IgD-negative memory B cell (primary cell): ENCODE data around the gene KLF13. TPM values are rescaled to one million over a fixed set of nuclear protein-coding genes. Genes with fewer than 3 reads are reported as not detected.

Experiments
- H3K27ac Mint-ChIP-seq, 3 donors: one replicate each; pipeline ENCODE4 v1.8.0; 2020 to 2022; ENCODE audit warnings: mild to moderate bottlenecking in 3 of 3, mixed read lengths in 3 of 3, moderate library complexity in 1 of 3
- H3K27me3 Mint-ChIP-seq: one replicate; pipeline ENCODE4 v1.8.0; 2021; ENCODE audit warnings: mixed read lengths
- H3K36me3 Mint-ChIP-seq: one replicate; pipeline ENCODE4 v1.8.0; 2020; ENCODE audit warnings: mild to moderate bottlenecking, mixed read lengths
- H3K4me1 Mint-ChIP-seq, 3 donors: one replicate each; pipeline ENCODE4 v1.8.0; 2020 to 2022; ENCODE audit warnings: mixed read lengths in 3 of 3, mild to moderate bottlenecking in 1 of 3
- H3K4me3 Mint-ChIP-seq, 4 donors: one replicate each; pipeline ENCODE4 v1.8.0; 2020 to 2022; ENCODE audit warnings: mild to moderate bottlenecking in 4 of 4, mixed read lengths in 4 of 4, moderate library complexity in 3 of 4
- H3K9me3 Mint-ChIP-seq, 3 donors: one replicate each; pipeline ENCODE4 v1.8.0; 2020 to 2021; ENCODE audit warnings: mixed read lengths in 3 of 3, mild to moderate bottlenecking in 1 of 3
- polyA plus RNA-seq: library from polyadenylated mRNA; unstranded; fragments of 300-500 nt; fragmentation: Illumina TruSeq; gene quantifications from one replicate; pipeline ENCODE4 v1.2.3, GENCODE V29; 2021

The KLF13 gene
- polyA plus RNA-seq, 1 donor from 2014 or later, result 81.4 TPM

- Mint-ChIP-seq H3K36me3 (no peaks in the 10 kb centered on the region), H3K4me3 (no peak overlapping the region), H3K9me3 (no peaks in the 10 kb centered on the region), H3K27me3 (no peaks in the 10 kb centered on the region), H3K4me1 (peaks cover 22 to 51% (median 46%) of the 10 kb centered on the region in 3 donors), H3K27ac (peak overlapping the region in 1 of 3 donors; percentile 67)
These were observed 46.6 kb downstream of the KLF13 start for GRCh38 chr15:31373096-31373865.

DNA sequence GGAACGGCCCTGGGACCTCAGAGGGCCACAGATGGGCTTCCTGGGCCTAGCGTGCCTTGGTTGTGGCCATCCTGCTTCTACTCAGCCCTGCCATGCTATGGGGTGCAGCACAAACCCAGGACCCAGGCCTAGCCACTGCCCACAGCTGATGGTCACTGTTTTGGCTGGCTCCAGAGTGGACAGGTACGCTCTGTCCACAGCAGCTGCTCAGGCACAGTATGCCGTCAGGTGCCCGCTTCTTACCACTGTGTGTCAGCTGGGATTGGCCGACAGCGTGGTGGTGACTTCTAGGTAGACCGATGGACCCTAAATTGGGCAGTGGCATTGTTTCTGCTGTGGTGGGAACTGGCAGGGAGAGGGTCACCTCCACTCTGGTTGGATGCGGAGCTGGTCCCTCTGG is 47.3 kb downstream of the KLF13 start:
- peaks cover 24 to 47% (median 46%) of the 10 kb centered on the region in 3 donors for H3K4me1 Mint-ChIP-seq
- H3K9me3 Mint-ChIP-seq, result no peaks in the 10 kb centered on the region
- H3K36me3 Mint-ChIP-seq, result peaks cover 2% of the 10 kb centered on the region
- no peaks in the 10 kb centered on the region for H3K27me3 Mint-ChIP-seq
- H3K27ac Mint-ChIP-seq, result peak overlapping the region in 1 of 3 donors; percentile 81
- H3K4me3 Mint-ChIP-seq, result no peak overlapping the region

GRCh38 chr15:31374489-31374888 is 47.9 kb downstream of the KLF13 start:
- Mint-ChIP-seq H3K9me3 (no peaks in the 10 kb centered on the region), H3K4me1 (peaks cover 22 to 44% (median 42%) of the 10 kb centered on the region in 3 donors), H3K36me3 (peaks cover 3% of the 10 kb centered on the region), H3K27ac (peak overlapping the region in 2 of 3 donors; percentile 39 to 81), H3K4me3 (no peak overlapping the region), H3K27me3 (no peaks in the 10 kb centered on the region)

DNA sequence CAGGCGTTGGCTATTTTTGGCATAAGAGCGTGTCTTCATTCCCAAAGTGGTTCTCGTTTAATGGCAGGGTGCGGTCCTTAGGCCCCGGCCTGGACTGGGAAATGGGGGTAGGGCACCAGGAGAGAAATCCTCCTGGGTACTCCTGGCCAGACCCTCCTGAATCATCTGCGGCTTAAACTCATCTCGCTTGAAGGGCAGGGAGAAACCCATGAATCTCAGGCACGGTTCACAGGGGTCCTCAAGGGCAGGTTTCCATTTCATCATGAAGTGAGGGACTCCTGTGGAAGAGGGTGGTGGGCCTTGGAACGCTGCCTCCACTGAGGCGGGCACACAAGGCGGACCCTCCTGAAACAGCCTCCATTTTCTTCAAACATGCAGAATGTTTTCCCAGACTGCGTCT is 48.4 kb downstream of the KLF13 start:
- Mint-ChIP-seq H3K27me3 (no peaks in the 10 kb centered on the region), H3K4me3 (no peak overlapping the region), H3K36me3 (peaks cover 7% of the 10 kb centered on the region), H3K9me3 (no peaks in the 10 kb centered on the region), H3K27ac (peak overlapping the region in 2 of 3 donors; percentile 39 to 81), H3K4me1 (peaks cover 17 to 40% (median 37%) of the 10 kb centered on the region in 3 donors)

DNA sequence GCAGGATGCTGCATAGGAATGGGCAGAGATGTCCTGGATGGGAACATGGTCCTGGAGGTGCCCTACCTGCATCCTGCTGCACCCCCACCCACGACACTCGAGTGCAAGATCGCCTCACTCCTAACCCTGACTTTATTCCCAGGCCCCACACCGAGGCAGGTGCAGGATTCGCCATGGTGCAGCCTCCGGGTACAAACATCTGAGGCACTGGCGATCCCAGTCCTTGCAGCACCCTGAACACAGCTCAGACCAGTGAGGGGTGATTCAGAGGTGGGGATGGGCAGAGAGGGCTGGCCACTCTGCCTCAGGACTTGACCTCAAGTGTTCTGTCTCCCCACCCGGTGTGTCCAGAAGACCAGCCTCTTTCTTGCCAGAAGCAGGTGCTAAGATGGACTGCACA is 49.1 kb downstream of the KLF13 start:
- Mint-ChIP-seq H3K9me3 (no peaks in the 10 kb centered on the region), H3K27ac (peak overlapping the region in 2 of 3 donors; percentile 39 to 53), H3K27me3 (no peaks in the 10 kb centered on the region), H3K4me1 (peaks cover 15 to 37% (median 30%) of the 10 kb centered on the region in 3 donors), H3K4me3 (peak overlapping the region in 2 of 4 donors; percentile 37 to 70), H3K36me3 (peaks cover 12% of the 10 kb centered on the region)

GRCh38 chr15:31376511-31376910 is 49.9 kb downstream of the KLF13 start:
- no peaks in the 10 kb centered on the region for H3K27me3 Mint-ChIP-seq
- H3K4me1 Mint-ChIP-seq, result peaks cover 12 to 34% (median 27%) of the 10 kb centered on the region in 3 donors
- peak overlapping the region in 1 of 3 donors; percentile 66 for H3K27ac Mint-ChIP-seq
- peaks cover 16% of the 10 kb centered on the region for H3K36me3 Mint-ChIP-seq
- H3K9me3 Mint-ChIP-seq, result no peaks in the 10 kb centered on the region
- H3K4me3 Mint-ChIP-seq, result peak overlapping the region in 2 of 4 donors; percentile 22 to 37

DNA sequence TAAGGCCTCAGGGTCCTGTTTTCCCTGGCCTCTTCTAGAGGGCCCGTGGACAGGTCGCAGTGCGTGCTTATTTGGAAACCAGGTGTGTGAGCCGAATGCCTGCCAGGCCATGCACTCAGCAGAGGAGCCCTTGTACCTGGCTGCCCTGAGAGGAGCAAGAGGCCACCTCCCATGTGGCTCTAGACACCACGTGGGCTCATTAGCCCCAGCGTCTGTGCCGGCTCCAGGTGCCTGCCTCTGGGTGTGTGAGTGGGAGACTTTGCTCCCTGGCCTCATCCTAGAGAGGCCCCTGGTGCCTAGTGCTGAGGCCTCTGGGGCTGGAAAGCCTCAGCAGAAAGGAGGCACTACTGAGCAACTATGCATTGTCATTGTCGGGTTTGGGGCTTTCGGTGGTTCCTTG is 50.4 kb downstream of the KLF13 start:
- Mint-ChIP-seq H3K27me3 (no peaks in the 10 kb centered on the region), H3K27ac (no peak overlapping the region), H3K9me3 (no peaks in the 10 kb centered on the region), H3K4me1 (peaks cover 12 to 34% (median 27%) of the 10 kb centered on the region in 3 donors), H3K36me3 (peaks cover 16% of the 10 kb centered on the region), H3K4me3 (no peak overlapping the region)

- Mint-ChIP-seq H3K27ac (peak overlapping the region; percentile 39 to 90 (median 57)), H3K27me3 (no peaks in the 10 kb centered on the region), H3K4me1 (peaks cover 12 to 29% (median 24%) of the 10 kb centered on the region in 3 donors), H3K4me3 (peak overlapping the region in 1 of 4 donors; percentile 82), H3K36me3 (peaks cover 16% of the 10 kb centered on the region), H3K9me3 (no peaks in the 10 kb centered on the region)
These were observed 51.8 kb downstream of the KLF13 start for GRCh38 chr15:31378363-31378903.

- peak overlapping the region in 2 of 3 donors; percentile 57 to 90 for H3K27ac Mint-ChIP-seq
- H3K36me3 Mint-ChIP-seq, result peaks cover 16% of the 10 kb centered on the region
- peaks cover 12 to 29% (median 22%) of the 10 kb centered on the region in 3 donors for H3K4me1 Mint-ChIP-seq
- H3K9me3 Mint-ChIP-seq, result no peaks in the 10 kb centered on the region
- H3K4me3 Mint-ChIP-seq, result peak overlapping the region in 1 of 4 donors; percentile 67
- no peaks in the 10 kb centered on the region for H3K27me3 Mint-ChIP-seq
These were observed 52.4 kb downstream of the KLF13 start for GRCh38 chr15:31379042-31379441.

GRCh38 chr15:31379577-31379976 is 52.9 kb downstream of the KLF13 start:
- Mint-ChIP-seq H3K9me3 (no peaks in the 10 kb centered on the region), H3K4me3 (peak overlapping the region in 2 of 4 donors; percentile 17 to 55), H3K27me3 (no peaks in the 10 kb centered on the region), H3K36me3 (peaks cover 16% of the 10 kb centered on the region), H3K27ac (peak overlapping the region in 2 of 3 donors; percentile 39 to 67), H3K4me1 (peaks cover 12 to 29% (median 22%) of the 10 kb centered on the region in 3 donors)

- H3K27me3 Mint-ChIP-seq, result no peaks in the 10 kb centered on the region
- peak overlapping the region in 1 of 3 donors; percentile 53 for H3K27ac Mint-ChIP-seq
- H3K9me3 Mint-ChIP-seq, result no peaks in the 10 kb centered on the region
- H3K4me3 Mint-ChIP-seq, result no peak overlapping the region
- peaks cover 7 to 18% (median 10%) of the 10 kb centered on the region in 3 donors for H3K4me1 Mint-ChIP-seq
- H3K36me3 Mint-ChIP-seq, result peaks cover 16% of the 10 kb centered on the region
These were observed 55.4 kb downstream of the KLF13 start for GRCh38 chr15:31381801-31382712.

DNA sequence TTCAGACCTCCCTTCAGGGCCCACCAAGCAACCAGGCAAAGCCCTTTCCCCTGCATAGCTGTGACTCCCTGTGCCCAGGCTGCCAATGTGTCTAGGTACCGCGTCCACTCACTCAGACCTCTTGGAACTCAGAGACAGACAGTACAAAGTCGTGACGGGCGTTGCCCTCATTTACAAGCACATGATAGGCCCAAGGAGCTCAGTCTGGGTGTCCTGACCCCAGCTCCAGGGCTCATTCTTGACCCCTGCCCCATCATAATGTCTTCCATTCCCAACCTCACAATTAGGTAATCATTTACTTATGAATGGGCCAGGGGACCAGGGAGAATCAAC is 56.0 kb downstream of the KLF13 start:
- Mint-ChIP-seq H3K27me3 (no peaks in the 10 kb centered on the region), H3K4me3 (peak overlapping the region in 1 of 4 donors; percentile 43), H3K36me3 (peaks cover 16% of the 10 kb centered on the region), H3K9me3 (no peaks in the 10 kb centered on the region), H3K4me1 (peaks cover 7 to 18% (median 8%) of the 10 kb centered on the region in 3 donors), H3K27ac (no peak overlapping the region)

DNA sequence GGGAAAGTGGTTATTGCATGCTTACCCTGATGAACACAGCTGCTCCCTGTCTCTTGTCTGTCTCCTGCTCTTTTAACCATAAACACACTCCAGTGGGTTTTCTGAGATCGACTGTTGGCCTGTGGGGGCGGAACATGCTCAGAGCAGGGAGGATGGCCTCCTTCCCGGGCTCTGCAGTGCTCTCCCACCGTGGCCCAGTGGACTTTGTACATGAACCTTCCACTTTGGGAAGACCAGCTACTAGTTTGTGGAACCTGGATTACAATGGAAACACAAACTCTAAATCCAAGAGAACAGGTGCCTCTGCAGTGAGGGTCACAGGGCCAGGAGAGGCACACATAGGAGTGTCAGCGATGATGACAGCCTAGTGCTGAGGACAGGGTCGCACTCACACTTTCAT is 56.5 kb downstream of the KLF13 start:
- peaks cover 6 to 21% (median 7%) of the 10 kb centered on the region in 3 donors for H3K4me1 Mint-ChIP-seq
- H3K27ac Mint-ChIP-seq, result peak overlapping the region in 1 of 3 donors; percentile 53
- no peaks in the 10 kb centered on the region for H3K27me3 Mint-ChIP-seq
- peaks cover 16% of the 10 kb centered on the region for H3K36me3 Mint-ChIP-seq
- H3K4me3 Mint-ChIP-seq, result no peak overlapping the region
- no peaks in the 10 kb centered on the region for H3K9me3 Mint-ChIP-seq

DNA sequence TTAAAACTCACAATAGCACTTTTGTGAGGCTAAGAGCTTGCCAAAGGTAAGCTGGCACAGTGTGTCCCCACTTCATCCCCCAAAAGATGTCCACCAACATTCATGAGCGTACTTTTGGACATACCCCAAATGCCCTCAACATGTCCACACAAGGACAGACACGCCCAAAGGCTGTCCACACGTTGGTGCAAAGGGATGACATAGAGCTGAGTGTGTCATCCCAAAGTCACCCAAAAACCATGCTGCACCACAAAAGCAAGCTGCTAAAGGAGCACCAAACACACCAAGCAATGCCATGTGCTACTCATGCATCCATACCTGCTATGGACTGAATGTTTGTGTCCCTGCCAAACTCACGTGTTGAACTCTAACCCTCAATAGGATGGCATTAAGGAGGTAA is 57.9 kb downstream of the KLF13 start:
- peaks cover 12% of the 10 kb centered on the region for H3K36me3 Mint-ChIP-seq
- no peaks in the 10 kb centered on the region for H3K27me3 Mint-ChIP-seq
- H3K4me1 Mint-ChIP-seq, result peaks cover 0 to 14% (median 2%) of the 10 kb centered on the region in 3 donors
- H3K9me3 Mint-ChIP-seq, result no peaks in the 10 kb centered on the region
- H3K27ac Mint-ChIP-seq, result no peak overlapping the region
- H3K4me3 Mint-ChIP-seq, result no peak overlapping the region

GRCh38 chr15:31385736-31386135 is 59.1 kb downstream of the KLF13 start:
- peak overlapping the region in 1 of 3 donors; percentile 47 for H3K27ac Mint-ChIP-seq
- H3K4me3 Mint-ChIP-seq, result no peak overlapping the region
- H3K4me1 Mint-ChIP-seq, result peaks cover 2 to 15% (median 2%) of the 10 kb centered on the region in 3 donors
- H3K27me3 Mint-ChIP-seq, result no peaks in the 10 kb centered on the region
- H3K9me3 Mint-ChIP-seq, result no peaks in the 10 kb centered on the region
- H3K36me3 Mint-ChIP-seq, result peaks cover 4% of the 10 kb centered on the region
